Measurements from ENCODE around the gene ZNF618.

ZNF618 gene

DNA sequence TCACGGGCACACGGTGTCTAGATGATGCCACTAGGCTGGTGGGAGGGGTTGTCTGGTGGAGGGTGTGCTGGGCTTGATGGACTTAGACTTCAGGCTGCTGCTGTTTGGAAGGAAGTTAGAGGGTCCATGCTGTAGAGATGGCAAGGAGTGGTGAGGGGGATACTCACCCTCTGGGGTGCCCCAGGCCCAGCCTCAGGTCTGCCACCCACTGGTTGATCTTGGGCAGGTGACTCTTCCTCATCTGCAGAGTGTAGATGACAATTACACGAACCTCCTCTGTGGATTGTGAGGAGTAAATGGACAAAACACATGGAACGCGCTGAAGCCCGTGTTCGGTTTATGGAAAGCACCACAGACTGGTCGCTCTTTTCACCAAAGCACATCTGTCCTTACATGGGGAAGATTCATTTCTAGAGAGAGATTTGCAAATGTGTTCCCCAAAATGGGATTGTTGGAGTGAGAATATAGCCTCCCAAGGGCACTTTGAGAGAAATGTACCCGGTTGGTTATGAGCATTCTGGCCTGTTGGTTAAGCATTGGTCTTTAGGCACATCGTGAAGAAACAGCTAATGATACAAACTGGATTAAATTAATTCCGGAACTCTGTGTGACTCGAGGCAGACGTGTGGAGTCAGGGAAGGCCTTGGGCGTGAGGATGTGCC lies 58.2 kb downstream of the ZNF618 start:
- DNase-seq (ENCODE audit: low read depth in 2 of 2): no peak

DNA sequence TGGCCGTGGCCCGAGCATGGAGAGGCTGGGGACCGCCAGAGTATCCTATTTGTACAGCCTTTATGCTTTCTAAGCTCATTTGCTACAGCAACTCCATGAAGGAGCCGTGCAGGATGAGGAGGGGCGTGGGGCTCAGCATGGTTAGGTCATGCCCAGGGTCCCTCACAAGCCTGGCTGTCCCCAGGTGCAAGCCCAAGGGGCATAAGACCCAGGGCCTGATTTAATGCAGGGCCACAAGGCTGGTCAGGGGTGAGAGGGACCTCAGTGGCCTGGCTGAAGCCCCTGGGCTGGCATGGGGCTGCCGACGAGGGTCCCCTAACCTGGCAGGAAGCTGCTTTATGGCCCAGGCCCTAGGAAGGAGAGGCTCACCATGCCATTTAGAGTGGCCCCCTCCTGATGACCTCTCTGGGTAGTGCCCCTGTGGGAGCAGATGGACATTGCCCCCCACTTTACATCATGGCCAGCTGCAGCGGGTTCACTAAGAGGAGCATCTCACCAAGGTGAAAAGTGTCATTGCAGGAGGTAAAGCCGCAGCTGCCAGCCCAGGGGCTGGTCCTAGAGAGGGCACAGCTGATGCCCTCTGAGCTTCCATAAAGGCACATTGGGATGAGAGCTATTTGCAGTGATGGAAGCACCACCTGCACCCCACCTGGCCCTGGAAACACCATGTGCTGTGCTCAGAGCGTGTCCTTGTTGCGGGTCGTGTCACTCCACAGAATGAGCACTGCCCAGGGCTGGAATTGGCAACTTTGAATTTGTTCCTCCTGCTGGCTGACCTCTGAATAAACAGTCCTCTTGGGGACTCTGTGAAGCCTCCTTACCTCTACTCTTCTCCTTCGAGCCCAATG lies 58.9 kb downstream of the ZNF618 start:
- no peak for DNase-seq (ENCODE audit: low read depth in 2 of 2)

DNA sequence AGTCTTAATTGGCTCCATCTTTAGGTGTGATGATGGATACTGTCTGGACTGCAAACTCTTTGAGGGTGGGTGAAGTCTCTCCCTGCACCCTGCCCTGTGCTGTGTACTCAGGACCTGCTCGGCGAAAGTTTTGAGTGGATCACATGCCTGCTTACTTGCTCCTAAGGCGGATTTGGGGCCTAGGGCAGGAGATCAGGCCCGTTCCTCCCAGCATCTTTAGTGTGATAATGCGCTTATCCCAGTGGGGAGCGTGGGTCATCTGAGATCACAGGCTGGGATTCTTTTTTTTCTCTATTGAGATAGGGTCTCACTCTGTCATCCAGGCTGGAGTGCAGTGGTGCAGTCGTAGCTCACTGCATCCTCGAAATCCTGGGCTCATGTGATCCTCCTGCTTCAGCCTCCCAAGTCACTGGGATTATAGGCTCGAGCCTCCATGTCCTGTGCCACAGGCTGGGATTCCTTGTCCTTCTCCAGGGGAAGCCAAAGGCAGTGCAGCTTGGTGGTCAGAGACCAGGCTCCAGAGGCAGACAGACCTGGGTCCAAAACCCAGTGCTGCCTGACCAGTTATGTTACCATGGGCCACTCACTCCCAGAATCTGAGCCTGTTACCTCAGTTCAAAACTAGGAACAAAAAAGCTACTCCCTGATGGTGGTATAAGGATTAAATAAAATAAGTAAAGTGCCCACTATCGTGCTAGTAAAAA lies 59.7 kb downstream of the ZNF618 start:
- no peak for DNase-seq (ENCODE audit: low read depth in 2 of 2)

DNA sequence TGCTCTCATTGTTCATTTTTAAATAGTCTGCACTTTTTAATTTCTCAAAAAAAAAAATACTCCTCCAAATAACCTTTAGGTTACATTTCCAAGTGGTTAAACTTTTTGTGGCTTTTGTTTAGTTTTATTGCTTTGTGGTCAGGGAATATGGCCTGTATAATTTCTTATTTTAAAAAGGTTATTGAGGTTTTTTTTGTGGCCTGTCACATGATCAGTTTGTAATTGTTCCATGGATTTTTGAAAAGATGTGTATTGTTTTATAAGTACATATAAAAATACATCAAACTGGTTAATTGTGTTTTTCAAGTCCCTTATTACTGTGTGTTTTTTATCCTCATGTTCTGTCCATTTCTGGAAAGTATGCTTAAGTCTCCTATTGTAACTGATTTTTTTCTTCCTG lies 64.0 kb downstream of the ZNF618 start:
- no peak for DNase-seq (ENCODE audit: low read depth in 2 of 2)

DNA sequence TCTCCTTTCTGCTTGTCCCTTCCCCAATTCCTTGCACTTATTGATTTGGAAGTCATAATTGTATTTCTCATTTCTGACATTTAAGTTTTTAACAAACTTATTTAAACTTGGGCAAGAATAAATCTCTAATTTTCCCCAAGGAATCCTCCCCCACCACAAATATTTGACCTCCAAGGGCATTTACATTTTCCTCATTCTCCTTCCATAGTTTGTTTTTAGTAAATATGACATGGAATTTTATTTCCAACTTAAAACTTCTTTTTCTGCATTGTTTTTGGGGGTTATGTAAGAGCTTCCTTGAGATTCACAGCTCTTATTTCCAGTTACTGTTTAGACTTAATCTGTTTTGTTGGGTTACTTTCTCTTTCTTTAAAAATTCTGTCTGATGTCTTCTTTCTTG lies 64.9 kb downstream of the ZNF618 start:
- no peak for DNase-seq (ENCODE audit: low read depth in 2 of 2)

DNA sequence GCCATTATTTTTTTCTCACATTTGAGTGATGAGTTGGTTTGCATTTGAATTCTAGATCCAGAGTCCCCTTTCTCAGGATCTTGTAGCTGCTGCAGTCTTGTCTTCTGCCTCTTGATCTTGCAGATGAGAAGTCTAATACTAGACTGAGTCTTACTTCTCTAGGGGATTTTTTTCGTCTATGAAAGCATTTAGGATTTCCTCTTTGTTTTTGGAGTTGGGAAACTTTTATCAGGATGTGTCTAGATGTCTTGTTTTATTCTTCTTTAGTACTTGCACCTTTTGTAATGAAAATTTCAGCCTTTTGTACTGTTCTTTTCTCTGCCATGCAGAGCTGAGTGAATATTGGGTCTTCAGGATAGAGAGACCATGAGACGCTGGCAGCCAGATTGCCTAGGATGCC lies 65.4 kb downstream of the ZNF618 start:
- DNase-seq (ENCODE audit: low read depth in 2 of 2): no peak

GRCh38 chr9:113943112-113944009 lies 67.3 kb downstream of the ZNF618 start:
- DNase-seq (ENCODE audit: low read depth in 2 of 2): no peak

DNA sequence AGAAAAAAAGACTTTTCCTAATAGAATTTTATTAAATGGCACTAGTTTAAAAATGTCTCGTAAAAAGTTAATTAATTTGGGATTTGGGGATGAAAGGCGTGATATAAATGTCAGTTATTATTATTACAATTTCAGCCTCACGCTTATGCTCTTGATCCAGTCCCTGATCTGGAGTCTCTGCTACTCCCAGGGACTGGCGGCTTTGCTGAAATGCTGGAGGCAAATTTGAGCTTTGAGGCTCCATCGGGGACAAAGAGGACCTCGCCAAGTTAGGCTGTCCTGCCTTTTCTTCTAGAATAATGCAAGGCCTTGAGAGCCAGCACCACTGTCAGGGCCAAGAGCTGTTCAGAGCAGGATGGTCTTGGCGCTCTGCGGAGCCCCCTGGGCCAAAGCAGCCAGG lies 69.7 kb downstream of the ZNF618 start:
- no peak for DNase-seq (ENCODE audit: low read depth in 2 of 2)

- no peak for DNase-seq (ENCODE audit: low read depth in 2 of 2)
Observed at GRCh38 chr9:113946496-113947115, 70.5 kb downstream of the ZNF618 start.

- no peak for DNase-seq (ENCODE audit: low read depth in 2 of 2)
Observed at GRCh38 chr9:113947941-113948340, 71.8 kb downstream of the ZNF618 start.

- DNase-seq (ENCODE audit: low read depth in 2 of 2): no peak
Observed at GRCh38 chr9:113948891-113949570, 72.9 kb downstream of the ZNF618 start.

- DNase-seq (ENCODE audit: low read depth in 2 of 2): no peak
Observed at GRCh38 chr9:113949571-113950078, 73.5 kb downstream of the ZNF618 start.

GRCh38 chr9:113950195-113951031 lies 74.3 kb downstream of the ZNF618 start:
- no peak for DNase-seq (ENCODE audit: low read depth in 2 of 2)

DNA sequence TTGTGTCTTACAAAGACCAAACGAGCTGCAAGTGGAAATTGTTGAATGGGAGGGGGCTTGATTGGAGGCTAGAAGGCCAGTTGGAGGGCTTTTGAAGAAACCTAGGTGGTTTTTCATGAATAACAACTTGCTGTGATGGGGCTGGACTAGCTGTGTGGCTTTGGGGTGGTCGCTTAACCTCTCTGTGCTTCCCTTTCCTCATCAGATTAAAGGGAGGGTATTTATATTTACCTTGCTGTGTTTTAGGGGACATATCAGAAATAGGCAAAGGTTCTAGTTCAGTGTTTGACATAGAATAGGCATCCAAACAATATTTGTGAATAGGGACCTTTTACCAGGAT lies 74.9 kb downstream of the ZNF618 start:
- DNase-seq (ENCODE audit: low read depth in 2 of 2): no peak

GRCh38 chr9:113952676-113953075 lies 76.6 kb downstream of the ZNF618 start:
- DNase-seq (ENCODE audit: low read depth in 2 of 2): no peak

DNA sequence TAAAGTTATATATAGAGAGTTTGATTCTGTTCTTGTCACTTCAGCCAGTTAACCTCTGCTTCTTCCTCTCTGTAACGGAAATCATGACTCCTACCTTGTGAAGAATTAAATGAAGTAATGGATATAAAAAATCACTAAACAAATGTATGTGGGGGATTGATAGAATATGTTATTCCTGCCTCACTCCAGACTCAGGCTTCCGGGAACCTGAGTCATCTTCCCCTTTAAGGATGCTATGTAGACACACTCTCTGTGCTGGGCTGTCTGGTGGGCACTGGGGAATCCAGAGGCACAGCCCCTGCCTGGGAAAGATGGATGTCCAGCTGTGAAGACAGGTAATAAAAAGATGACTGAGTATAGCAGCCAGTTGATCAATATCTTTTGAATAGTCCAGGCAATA lies 77.4 kb downstream of the ZNF618 start:
- DNase-seq (ENCODE audit: low read depth in 2 of 2): no peak

DNA sequence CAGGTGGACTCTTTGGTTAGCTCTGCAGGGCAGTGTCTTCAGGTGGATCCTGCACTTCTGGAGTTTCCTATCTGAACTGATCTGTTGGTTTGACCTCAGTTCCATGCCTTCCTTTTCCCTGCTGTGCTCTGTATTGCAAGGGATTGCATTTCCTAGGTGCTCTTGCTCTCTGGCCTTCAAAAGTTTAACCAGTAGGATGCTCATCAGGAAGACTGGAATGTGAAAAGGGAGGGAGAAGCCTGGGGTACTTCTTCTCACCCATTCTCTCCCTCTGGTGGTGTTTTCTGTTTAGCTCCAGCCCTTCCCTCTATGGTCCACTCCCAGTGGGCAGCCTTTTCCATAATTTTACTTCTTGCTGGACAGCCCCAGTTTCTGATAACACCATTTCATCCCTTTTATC lies 78.5 kb downstream of the ZNF618 start:
- DNase-seq (ENCODE audit: low read depth in 2 of 2): no peak

GRCh38 chr9:113955076-113955752 lies 79.1 kb downstream of the ZNF618 start:
- DNase-seq (ENCODE audit: low read depth in 2 of 2): no peak

- no peak for DNase-seq (ENCODE audit: low read depth in 2 of 2)
Observed at GRCh38 chr9:113956901-113957300, 80.8 kb downstream of the ZNF618 start.
